GM21447 (cell line): Measurements from ENCODE around the gene TMEM132E.

Experiments
- ATAC-seq: cut with Tn5 transposase; IDR thresholded peaks from one replicate; pipeline ENCODE4 v1.9.1; 2021; ENCODE audit not compliant: unreplicated experiment

Gene TMEM132E

DNA sequence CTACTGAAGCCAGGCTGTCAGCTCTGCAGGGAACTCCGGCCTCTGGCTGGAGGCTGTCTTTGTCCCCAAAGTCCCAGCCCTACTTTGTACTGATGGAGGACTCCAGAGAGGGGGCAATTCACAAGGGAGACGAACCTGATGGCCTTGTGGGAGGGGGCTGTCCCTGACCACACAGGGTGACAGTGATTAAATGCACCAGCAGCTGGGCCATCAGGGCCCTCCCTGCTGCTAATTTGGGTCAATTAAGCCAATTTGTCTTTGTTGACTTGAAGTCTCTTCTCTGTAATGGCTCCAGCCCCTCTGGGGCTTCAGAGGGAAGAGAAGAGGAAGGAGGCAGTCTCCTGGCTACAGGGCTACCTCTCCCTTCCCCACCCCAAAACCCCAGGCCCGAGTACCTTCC lies 22.0 kb downstream of the TMEM132E start:
- no peak for ATAC-seq

- ATAC-seq = no peak
Observed at GRCh38 chr17:34603974-34604373, 24.6 kb downstream of the TMEM132E start.

- no peak for ATAC-seq
Observed at GRCh38 chr17:34606763-34607162, 27.4 kb downstream of the TMEM132E start.

GRCh38 chr17:34607917-34608316 lies 28.5 kb downstream of the TMEM132E start:
- no peak for ATAC-seq

DNA sequence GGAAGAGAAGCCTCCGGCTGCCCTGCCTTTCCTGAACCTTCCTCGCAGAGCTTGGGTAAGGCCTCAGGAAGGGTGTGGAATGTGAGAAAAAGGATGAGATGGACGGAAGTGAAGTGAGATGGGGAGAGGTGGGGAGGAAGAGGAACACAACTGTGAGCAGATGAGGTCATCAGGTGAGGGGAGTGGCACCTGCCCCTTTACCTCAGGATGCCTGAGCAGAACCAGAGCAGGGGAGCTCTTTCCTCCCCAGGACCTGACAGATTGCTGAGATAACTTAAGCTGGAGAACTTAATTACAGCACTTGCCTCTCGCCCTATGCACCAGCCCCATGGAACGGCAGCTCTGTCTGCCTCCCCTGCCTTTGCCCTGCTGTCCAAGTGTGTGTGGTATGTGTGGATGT lies 29.8 kb downstream of the TMEM132E start:
- no peak for ATAC-seq

GRCh38 chr17:34610039-34610438 lies 30.7 kb downstream of the TMEM132E start:
- no peak for ATAC-seq

GRCh38 chr17:34610506-34610905 lies 31.1 kb downstream of the TMEM132E start:
- ATAC-seq = no peak

GRCh38 chr17:34613064-34614019 lies 34.0 kb downstream of the TMEM132E start:
- ATAC-seq = no peak

DNA sequence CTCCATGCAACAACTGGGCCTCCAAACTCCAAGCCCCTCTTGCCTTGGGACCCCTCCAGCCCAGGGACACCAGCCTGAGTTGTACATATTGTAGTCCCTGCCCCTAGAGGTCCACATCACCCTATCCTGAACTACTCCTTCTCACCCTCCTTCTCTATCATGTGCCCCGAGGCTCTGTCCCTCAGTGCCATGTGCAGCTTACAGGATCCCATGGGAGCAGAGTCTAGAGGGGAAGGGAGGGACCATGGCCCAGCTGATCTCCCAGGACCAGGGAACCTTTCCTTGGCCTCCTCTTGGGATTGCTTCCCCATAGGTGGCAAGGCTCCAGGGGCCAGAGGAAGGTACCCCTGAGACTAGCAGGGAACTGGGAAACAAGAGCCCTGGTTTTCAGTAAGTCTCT lies 35.3 kb downstream of the TMEM132E start:
- ATAC-seq = no peak

DNA sequence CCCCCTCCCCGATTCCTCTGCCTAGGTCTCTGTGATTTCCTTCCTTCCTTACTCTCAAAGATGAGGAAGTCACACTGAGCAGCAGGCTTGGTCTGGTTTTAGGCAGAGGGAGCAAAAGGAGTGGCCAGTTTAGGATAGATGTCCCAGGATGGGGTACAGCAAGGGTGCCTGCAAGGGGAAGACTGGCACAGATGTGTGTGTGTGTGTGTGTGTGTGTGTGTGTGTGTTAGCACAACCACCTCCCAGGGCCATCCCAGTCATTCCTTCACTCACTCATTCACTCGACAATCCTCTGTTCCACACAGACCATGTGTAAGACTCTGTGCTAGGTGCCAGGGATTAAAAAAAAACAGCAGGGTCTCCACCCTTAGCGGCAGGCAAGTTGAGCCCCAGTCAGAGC lies 35.9 kb downstream of the TMEM132E start:
- ATAC-seq = no peak

- ATAC-seq = no peak
Observed at GRCh38 chr17:34616148-34616547, 36.8 kb downstream of the TMEM132E start.

DNA sequence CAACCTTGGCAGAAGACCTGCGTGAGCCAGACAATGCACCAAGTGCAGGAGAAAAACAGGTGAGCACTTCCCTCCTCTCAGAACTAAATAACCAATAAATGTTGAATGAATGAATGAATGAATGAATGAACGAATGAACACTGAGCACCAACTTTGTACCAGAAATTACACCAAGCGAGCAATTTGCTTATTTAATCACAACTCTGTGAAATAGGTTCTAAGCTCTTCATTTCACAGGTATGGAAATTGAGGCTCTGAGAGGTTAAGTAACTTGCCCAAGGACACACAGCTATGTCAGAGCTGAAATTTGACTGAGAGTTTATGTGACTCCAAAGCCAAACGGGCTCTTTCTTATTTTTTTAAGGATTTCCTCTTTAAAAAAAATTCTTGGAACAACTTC lies 38.0 kb downstream of the TMEM132E start:
- ATAC-seq = no peak

DNA sequence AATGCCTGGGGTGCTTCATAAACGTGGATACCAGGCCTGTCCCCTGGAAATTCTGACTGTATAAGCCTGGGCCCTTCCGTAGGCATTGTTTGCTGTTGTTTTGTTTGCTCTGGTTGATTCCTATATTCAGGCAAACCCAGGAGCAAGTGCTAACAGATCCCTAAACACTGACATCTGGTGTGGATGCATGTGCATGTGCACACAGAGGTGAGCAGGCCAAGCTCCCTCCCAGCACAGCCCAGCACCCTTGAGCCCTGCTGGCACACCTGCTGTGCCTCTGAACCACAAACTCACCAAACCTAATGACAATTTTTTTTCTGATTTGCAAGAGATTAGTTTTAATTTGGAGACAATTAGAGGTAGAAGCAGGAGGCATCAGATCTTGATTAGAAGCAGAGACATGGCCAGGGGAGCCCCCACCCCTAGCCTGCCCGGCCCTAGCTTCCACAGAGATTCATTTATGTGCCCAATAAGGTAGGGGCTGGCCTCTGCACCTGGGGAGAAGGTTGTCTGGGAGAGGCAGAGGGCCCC lies 40.4 kb downstream of the TMEM132E start:
- no peak for ATAC-seq

- ATAC-seq = no peak
Observed at GRCh38 chr17:34620458-34620857, 41.1 kb downstream of the TMEM132E start.

DNA sequence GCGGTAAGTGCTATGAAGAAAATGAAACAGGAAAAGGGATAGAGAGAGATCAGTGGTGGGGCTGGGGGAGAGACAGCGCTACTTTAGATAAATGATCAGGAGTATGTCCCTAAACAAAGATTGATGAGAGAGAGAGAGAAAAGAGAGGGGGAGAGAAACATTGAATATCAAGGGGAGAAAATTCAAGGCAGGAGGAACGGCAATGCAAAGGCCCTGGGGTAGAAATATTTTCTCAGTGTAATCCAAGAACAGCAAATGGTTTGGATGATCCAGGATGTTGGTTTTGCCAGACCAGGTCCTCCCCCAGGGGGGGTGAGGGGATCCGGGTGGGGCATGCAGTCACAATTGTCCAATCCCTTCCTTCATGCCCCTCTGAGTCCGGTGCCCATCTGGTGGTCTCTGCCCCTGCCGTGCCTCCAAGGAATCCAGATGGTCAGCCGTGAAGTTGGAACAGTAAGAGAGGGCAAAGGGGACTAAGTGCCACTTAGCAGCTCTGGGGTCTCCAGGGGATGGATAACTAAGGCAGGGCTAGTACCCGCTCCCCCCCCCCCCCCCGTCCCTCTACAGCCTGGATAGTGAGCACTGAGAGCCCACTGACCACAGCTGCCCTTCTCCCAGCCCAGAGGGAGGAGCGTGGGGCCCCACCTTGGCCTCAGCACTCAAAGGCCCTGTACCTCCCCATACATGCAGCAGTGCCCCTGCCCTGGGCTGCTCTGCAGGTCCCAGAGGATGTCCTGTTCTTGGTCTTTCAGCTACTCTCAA lies 43.7 kb downstream of the TMEM132E start:
- ATAC-seq = no peak

GRCh38 chr17:34623856-34624766 lies 44.7 kb downstream of the TMEM132E start:
- ATAC-seq = no peak

- no peak for ATAC-seq
Observed at GRCh38 chr17:34624767-34625383, 45.5 kb downstream of the TMEM132E start.

DNA sequence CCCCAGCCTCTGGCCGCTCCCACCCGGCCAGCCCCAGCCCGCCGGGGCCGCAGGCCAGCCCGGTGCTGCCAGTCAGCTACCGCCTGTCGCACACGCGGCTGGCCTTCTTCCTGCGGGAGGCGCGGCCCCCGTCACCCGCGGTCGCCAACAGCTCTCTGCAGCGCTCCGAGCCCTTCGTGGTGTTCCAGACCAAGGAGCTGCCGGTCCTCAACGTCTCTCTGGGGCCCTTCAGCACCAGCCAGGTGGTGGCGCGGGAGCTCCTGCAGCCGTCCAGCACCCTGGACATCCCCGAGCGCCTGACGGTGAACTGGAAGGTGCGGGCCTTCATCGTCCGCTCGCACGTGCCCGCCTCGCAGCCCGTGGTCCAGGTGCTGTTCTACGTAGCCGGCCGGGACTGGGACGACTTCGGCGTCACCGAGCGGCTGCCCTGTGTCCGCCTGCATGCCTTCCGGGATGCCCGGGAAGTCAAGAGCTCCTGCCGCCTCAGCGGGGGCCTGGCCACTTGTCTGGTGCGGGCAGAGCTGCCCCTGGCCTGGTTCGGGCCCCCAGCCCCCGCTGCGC lies 46.8 kb downstream of the TMEM132E start:
- no peak for ATAC-seq

- ATAC-seq = no peak
Observed at GRCh38 chr17:34628879-34629278, 49.5 kb downstream of the TMEM132E start.

- ATAC-seq = no peak
Observed at GRCh38 chr17:34633351-34633750, 54.0 kb downstream of the TMEM132E start.
